Heart left ventricle (tissue), 13 donors: ENCODE measurements around the gene NSUN2.

Source experiments
- POLR2A ChIP-seq, 2 donors: fragments of 450-650 bp; IDR thresholded peaks; one replicate each; pipeline ENCODE4 v1.6.1; 2017; ENCODE audit warnings: antibody characterized with exemption in 2 of 2, mild to moderate bottlenecking in 2 of 2, moderate library complexity in 2 of 2
- TF ChIP-seq, protein P1 (sequence below), 12 donors: fragments of 200-600 bp; sonication (generic) in 4 of 12; IDR thresholded peaks; one replicate each; pipeline versions ENCODE4 v1.5.0 to v1.8.0; 2018 to 2022; ENCODE audit warnings: antibody characterized with exemption in 12 of 12, mild to moderate bottlenecking in 5 of 12
- donor health status: ischemic (EF 13 %, LVEDD 7.1; RV severe dilation, severe dysfunction).
- donor health status: DM: no; HTN: yes; CAD: no.
- donor health status: DM: no; HTN: no; CAD: no.
- donor health status: ischemic (EF 25% LVEDD 6.9; RV normal size, moderate dysfunction).
- donor health status: ischemic (EF 25% LVEDD 5.7; RV mildly dilated, moderate dysfunction).
- donor health status: ischemic (EF 35%, LVEDD 5.7; RV mildly dilated, moderate dysfunction).
- donor health status: nonischemic (EF 11% LVEDD 7.7; RV severe dilation, severe dysfunction).
- donor health status: DM: yes; HTN: yes; CAD: no.
- donor health status: PGD.
- donor health status: ischemic (EF 29% LVEDD 5.4; RV normal size, mild dysfunction).
- donor health status: nonischemic (EF 23%, LVEDD 6.1; RV moderate dilation, normal function).

DNA sequence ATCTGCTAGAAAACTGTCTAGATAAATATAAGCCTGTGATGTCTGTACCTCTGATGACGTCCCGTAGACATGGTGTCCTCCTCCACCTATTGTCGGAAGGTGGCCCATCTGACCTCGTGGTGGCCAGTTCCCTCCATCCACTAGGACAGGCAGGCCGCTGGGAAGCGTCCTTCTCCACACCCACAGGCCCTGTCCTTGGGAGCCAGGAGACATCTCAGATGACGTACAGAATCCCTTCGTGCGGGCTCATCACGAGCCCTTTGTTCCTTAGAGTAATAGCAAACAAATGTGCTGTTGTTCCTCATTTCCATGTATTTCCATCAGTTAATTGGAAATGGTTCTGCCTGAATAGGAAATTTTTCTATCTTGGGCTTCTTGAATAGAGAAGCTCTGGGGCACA, 42.0 kb upstream of the NSUN2 start:
- TF ChIP-seq, protein P1, sequence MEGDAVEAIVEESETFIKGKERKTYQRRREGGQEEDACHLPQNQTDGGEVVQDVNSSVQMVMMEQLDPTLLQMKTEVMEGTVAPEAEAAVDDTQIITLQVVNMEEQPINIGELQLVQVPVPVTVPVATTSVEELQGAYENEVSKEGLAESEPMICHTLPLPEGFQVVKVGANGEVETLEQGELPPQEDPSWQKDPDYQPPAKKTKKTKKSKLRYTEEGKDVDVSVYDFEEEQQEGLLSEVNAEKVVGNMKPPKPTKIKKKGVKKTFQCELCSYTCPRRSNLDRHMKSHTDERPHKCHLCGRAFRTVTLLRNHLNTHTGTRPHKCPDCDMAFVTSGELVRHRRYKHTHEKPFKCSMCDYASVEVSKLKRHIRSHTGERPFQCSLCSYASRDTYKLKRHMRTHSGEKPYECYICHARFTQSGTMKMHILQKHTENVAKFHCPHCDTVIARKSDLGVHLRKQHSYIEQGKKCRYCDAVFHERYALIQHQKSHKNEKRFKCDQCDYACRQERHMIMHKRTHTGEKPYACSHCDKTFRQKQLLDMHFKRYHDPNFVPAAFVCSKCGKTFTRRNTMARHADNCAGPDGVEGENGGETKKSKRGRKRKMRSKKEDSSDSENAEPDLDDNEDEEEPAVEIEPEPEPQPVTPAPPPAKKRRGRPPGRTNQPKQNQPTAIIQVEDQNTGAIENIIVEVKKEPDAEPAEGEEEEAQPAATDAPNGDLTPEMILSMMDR (IDR thresholded peaks at IDR 0.05), result no peak
- TF ChIP-seq POLR2A (IDR thresholded peaks at IDR 0.05), result no peak
